GM19238 (cell line): ENCODE data around the gene PAK2.
"Not testable (repeated sequence)": the region's sequence is repeated elsewhere in the genome, so short reads cannot be mapped to it uniquely, and the experiment has no call there.

Experiments used
- DNase-seq: peaks from one replicate; pipeline ENCODE4 v3.0.0; 2011; ENCODE audit warnings: low spot score; ENCODE audit not compliant: insufficient read length

The PAK2 gene

DNA sequence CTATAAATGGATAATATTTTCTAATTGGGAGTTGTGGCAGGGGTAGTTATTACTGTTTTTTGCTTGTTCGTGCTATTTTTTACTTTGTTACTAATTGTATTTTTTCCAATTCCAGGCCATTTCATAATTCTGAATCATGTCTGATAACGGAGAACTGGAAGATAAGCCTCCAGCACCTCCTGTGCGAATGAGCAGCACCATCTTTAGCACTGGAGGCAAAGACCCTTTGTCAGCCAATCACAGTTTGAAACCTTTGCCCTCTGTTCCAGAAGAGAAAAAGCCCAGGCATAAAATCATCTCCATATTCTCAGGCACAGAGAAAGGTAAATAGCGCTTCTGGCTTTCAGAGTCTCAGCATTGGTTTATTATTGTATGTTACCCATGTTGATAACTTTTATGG lies 42.9 kb downstream of the PAK2 start:
- DNase-seq, result no peak

- DNase-seq, result no peak
Observed at GRCh38 chr3:196788528-196788927, 48.9 kb downstream of the PAK2 start.

DNA sequence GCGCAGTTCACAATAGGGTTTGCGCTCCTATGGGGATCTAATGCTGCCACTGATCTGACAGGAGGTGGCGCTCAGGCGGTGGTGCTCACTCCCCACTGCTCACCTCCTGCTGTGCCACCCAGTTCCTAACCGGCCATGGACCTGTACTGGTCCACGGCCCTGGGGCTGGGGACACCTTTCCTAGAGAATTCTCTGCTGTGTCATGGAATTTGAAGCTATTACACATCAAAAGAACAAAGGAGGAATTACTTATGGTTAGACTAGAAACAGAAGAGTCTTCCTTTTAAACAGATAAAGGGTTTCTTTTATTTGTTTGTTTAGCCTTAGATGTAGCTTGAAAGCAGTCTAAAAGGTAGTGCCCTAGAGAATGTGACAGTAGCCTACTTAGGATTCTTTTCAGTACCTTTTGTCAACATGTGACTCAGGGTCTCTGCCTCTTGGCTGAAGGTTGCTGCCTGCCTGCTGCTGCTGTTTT lies 50.3 kb downstream of the PAK2 start:
- DNase-seq, result no peak

DNA sequence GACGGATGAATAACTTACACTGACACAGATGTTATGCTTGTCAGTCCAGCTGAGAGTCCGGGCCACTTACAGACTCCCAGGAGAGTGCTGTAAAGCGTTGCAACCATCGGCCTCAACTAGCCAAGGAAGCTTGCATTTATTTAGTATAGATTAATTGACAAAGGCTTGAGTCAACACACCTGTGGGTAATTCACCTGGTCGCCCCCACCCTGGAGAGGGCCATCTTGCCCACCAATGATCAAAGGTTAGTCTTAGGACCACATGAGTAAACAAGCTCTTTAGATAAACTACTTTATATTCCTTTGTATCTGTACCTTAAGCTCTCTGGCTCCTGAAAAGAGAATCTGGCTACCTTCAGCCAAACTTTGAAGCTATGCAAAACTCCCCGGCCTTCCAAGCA lies 51.0 kb downstream of the PAK2 start:
- no peak for DNase-seq

GRCh38 chr3:196792771-196793170 lies 53.1 kb downstream of the PAK2 start:
- no peak for DNase-seq

DNA sequence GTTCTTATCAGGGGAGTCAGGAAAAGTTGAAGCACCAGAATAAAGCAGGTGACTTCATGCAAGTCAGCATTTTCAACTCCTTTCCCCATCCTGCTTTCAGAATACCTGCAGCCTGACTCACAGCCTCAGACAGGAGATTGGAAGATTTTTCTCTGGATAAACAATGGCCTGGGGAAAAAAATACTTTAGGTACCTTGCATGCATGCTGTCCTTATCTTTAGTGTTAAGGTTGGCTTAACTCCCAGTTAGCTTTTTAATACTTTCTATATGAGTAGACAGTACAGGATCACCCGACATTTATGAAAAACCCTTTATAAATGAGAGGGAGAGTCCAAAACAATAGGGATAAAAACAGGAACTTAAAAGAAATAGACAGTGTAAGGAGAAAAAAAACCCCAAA lies 53.6 kb downstream of the PAK2 start:
- DNase-seq, result no peak

GRCh38 chr3:196794467-196794866 lies 54.8 kb downstream of the PAK2 start:
- DNase-seq, result no peak

DNA sequence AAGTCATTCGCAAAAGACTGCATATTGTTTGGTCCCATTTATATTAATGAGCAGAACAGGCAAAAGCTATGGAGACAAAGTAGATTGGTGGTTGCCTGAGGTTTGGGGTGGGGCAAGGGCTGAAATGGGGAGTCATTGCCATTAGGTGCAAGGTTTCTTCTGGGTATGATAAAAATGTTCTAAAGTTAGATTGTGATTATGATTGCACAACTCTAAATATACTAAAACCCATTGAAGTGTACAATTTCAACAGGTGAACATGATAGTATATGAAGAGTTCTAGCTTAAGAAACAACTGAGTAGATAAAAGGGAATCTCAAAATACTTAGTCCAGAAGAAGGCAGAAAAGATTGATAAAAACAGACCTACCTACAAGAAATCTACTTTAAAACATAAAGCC lies 56.7 kb downstream of the PAK2 start:
- DNase-seq, result no peak

- no peak for DNase-seq
Observed at GRCh38 chr3:196800742-196801434, 61.2 kb downstream of the PAK2 start.

DNA sequence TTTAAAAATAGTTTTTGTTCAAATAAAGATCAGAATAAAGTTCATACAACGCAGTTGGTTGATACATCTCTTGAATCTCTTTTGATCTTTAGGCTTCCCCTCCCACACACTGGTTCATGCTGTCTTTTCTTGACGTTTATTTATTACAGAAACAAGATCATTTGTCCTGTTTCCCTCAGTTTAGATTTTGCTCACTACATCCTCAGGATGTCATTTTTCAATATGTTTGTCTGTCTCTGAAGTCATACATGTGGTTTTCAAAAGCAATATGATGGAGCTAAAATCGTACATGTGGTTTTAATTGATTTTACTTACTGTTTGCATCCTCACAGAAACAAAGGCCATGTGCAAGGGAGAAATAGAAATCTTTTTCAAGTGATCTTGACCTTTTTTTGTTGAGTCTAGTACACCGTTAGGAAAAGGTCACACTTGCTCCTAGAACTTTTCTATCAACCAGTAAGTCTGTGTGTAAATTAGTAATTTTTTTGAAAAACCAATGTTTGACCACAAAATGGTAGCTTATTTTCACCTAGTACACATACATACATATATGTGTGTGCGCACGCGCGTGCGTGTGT lies 64.3 kb downstream of the PAK2 start:
- DNase-seq, result no peak

DNA sequence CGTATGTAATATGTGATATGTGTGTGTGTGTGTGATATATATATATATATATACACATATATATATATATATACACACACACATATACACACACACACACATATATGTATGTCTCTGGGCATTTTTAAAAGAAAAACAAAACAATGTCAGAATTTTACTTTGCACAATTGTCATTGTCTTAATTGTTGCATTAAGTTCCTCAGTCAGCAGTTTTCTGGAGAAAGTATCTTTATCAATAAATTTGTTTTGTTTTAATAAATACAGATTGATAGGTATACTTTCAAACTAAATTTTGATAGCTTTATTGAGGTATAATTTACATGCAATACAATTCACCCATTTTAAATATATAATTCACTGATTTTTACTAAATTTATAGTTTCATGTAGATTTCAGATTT lies 65.1 kb downstream of the PAK2 start:
- DNase-seq, result no peak

DNA sequence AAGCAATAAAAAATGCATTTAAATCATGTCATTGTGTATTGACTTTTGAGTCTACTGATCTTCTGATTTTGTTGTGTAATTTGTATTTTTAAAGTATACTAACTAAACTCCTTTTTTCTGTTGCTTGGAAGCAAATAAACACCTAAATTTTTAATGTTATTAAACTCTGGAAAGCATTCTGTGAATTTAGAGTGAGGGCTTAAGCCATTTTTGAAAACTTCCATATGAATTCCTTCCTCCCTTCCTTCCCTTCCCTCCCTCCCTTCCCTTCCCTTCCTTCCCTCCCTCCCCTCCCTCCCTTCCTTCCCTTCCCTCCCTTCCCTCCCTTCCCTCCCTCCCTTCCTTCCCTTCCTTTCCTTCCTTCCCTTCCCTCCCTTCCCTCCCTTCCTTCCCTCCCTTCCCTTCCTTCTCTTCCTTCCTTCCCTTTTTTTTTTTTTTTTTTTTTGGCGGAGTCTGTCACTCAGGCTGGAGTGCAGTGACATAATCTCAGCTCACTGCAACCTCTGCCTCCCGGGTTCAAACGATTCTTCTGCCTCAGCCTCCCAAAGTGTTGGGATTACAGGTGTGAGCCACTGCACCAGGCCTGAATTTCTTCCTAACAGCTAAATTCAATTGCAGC lies 71.4 kb downstream of the PAK2 start:
- no peak for DNase-seq

- no peak for DNase-seq
Observed at GRCh38 chr3:196812853-196813252, 73.2 kb downstream of the PAK2 start.

DNA sequence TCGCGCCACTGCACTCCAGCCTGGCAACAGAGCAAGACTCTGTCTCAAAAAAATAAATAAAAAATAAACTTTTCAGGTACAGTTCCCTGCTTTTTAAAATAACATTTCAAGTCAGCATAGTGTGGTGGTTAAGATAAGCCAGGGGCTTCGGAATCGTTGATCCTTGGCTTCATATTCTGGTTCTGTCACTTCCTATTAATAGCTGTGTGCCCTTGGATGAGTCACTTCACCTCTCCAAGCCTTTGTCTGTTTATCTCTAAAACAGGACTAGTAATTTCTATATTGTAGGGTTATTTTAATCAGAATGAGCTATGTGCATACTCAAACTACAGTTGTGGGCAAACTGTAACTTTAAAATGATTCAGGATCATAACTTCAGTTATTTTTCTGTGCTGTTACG lies 74.2 kb downstream of the PAK2 start:
- DNase-seq, result no peak

GRCh38 chr3:196821806-196822355 lies 82.2 kb downstream of the PAK2 start:
- DNase-seq, result no peak

GRCh38 chr3:196829651-196830050 lies 90.0 kb downstream of the PAK2 start:
- DNase-seq, result not testable (repeated sequence)

- DNase-seq, result no peak
Observed at GRCh38 chr3:196835086-196835485, 95.4 kb downstream of the PAK2 start.

DNA sequence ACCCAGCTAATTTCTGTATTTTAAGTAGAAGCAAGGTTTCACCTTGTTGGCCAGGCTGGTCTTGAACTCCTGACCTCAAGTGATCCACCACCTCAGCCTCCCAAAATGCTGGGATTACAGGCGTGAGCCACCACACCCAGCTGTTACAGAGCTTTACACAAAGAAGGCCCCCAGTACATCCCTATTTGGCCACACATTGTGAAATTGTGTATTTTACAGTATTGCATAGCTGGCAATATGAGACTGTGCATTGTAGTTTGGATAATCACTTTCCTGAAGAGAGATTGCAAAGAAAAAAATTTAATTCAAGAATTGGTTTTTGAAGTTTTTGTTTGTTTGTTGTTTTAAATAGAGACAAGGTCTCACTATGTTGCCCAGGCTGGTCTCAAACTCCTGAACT lies 97.0 kb downstream of the PAK2 start:
- not testable (repeated sequence) for DNase-seq

DNA sequence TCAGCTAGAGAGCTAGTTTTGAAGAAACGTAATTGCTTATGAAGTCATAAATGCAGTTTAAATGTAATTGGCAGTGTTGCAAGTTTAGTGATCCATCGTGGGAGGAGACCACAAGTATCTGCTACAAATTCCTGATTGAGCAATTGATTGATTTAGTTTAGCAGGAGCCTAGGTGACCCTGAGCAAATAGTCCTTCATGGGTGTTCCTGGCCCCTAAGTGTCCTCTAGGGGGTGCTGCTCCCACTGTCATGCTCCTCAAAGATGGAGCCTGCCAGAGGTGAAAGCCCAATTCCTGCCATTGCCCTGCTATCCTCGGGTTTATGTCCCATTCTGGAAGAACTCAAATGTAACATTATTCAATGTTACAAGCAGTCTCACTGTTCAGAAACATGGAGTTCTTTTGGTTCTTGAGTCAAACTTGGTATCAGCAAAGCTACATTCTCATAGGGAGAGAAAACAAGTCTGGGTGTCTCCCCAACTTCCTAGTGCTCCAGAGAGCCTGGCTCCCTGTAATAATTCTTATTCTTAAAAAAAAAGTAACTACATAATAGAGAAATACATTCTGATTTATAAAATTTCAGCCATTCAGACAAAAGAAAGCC lies 98.3 kb downstream of the PAK2 start:
- peak; percentile 62 for DNase-seq

DNA sequence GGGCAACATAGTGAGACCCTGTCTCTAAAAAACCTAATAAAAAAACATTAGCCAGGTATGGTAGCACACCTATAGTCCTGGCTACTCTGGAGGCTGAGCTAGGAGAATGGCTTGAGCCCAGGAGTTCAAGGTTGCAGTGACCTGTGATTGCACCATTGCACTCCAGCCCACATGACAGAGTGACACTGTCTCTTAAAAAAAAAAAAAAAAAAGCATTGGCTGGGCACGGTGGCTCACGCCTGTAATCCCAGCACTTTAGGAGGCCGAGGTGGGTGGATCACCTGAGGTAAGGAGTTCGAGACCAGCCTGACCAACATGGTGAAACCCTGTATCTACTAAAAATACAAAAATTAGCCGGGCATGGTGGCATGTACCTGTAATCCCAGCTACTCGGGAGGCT lies 99.7 kb downstream of the PAK2 start:
- not testable (repeated sequence) for DNase-seq

DNA sequence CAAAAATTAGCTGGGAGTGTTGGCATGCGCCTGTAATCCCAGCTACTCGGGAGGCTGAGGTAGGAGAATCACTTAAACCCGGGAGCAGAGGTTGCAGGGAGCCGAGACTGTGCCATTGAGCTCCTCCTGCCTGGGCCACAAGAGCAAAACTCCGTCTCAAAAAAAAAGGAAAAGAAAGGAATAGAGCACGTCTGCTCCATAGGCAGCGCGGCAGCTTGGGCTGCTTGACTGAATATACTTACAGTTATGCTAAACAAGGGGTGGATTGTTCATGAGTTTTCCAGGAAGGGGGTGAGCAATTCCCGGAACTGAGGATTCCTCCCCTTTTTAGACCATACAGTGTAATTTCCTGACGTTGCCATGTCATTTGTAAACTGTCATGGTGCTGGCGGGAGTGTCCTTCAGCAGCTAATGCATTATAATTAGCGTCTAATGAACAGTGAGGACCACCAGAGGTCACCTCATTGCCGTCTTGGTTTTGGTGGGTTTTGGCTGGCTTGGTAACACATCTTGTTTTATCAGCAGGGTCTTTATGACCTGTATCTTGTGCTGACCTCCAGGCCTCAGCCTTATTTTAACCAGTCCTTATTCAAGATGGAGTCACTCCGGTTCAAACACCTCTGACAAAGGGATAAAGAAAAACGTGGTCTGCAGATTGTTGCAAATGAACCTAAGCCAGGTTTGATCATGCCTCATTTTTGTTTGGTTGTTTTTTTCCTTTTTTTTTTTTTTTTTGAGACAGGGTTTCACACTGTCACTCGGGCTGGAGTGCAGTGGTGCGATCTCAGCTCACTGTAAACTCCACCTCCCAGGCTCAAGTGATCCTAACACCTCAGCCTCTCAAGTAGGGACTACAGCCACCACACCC lies 103.1 kb downstream of the PAK2 start:
- no peak for DNase-seq
